NCI-H2029 treated with DMSO at 0.1 percent for 48 hours (cell line): ENCODE data around the gene NFKBIB.

Experiments used
- DNase-seq: peaks from one replicate; lab custom pipeline; 2025; lab: John Stamatoyannopoulos, UW

NFKBIB gene

DNA sequence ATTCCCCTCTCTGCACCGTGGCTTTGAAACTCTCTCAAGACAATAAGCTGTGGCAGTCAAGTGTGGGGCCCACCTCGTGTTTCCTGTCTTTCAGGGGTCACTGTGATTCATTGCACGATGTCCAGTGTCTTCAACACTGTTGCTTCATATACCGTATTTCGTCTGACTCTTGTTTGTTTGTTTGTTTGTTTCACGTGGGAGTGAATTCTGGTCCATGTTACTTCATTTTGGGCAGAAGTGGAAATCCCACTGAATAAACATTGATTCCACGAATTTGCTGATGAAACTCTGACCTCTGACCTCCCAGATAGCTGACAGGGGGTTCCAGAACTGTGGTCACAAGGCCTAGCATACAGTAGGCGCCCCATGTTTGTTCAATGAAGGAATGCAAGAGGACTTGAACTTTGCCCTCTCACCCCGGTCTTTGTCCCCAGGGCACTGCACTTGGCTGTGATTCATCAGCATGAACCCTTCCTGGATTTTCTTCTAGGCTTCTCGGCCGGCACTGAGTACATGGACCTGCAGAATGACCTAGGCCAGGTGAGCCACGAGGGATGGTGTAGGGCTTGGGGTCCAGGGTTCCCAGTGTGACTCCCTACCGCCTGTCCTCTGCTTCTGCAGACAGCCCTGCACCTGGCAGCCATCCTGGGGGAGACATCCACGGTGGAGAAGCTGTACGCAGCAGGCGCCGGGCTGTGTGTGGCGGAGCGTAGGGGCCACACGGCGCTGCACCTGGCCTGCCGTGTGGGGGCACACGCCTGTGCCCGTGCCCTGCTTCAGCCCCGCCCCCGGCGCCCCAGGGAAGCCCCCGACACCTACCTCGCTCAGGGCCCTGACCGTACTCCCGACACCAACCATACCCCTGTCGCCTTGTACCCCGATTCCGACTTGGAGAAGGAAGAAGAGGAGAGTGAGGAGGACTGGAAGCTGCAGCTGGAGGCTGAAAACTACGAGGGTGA, 5.1 kb downstream of the NFKBIB start:
- DNase-seq, result no peak

DNA sequence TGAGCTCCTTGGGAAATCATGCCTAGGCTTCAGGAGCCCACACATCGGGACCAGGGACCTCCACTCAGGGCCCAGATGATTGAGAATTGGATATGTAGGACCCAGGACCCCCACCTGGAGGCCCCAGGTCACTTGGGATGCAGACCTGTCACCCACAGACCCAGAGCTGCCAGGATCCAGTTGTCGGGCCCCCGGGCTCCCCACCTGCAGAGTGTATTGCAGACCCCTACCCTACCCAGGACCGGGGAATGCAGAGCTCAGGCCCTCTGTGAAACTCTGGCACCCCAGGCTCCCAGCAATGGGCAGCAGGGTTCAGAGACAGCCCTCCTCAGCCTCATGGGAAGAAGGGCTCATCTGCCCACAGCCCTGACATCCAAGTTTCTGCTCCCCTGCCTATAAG, 5.9 kb downstream of the NFKBIB start:
- no peak for DNase-seq

DNA sequence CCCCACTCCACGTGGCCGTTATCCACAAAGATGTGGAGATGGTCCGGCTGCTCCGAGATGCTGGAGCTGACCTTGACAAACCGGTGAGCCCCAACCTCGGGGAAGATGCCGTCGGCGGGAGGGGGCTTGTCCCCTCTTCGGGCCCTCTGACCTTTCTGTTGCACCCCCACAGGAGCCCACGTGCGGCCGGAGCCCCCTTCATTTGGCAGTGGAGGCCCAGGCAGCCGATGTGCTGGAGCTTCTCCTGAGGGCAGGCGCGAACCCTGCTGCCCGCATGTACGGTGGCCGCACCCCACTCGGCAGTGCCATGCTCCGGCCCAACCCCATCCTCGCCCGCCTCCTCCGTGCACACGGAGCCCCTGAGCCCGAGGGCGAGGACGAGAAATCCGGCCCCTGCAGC, 7.5 kb downstream of the NFKBIB start:
- DNase-seq, result no peak

DNA sequence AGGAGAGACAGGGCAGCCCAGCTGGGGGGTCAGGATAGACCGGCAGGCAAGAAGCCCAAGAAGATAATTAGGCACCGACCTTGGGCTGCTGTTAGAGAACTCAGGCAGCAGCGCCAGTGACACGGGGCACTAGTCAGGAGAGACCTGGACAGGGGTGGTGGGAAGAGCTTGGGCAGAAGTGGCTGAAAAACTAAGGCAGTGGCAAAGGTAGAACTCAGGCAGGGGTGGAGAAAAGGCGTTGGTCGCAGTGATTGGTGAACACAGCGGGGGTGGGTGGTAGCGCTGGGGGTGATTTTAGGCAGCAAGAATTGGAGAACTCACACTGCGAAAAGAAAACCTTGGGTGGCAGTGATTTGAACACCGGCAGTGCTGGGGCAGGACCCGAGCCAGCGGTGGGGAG, 7.9 kb downstream of the NFKBIB start:
- DNase-seq, result no peak

DNA sequence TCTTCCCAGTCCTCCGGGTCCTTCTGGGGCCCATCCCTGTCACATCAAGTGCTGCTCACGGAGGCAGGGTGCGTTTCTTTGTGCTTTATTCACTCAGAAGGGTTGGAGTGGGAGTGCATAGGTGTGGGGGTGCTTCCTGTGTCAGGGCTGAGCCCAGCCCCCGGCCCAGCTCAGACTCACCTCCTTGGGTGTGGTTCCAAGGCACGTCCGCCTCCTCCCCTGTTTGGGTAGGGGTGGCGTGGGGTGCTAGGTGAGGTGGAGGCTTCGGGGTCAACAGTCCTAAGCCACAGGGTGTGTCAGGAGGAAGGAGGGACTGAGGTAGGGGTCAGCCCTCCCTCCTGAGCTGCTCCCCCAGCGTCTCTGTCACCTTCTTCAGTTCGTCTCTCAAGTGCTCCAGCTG, 9.1 kb downstream of the NFKBIB start:
- no peak for DNase-seq

DNA sequence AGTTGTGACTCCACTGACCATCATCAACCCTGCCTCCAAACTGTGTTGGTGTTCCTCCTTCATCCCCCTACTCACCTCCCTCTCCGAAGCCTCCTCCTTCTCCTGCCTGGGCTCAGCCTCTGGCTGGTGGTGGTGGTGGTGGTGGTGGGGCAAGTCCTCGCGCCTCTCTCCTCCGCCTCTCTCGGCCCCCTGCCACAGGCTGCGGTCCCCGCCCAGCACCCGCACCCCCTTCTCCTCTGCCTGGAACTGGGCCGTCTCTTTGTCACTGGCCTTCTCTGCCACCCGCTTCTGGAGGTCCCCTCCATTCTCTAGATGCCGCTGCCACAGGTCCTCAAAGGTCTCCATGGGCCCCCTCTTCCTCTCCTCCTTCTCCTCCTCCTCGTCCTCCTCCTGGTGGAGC, 10.7 kb downstream of the NFKBIB start:
- DNase-seq, result no peak

DNA sequence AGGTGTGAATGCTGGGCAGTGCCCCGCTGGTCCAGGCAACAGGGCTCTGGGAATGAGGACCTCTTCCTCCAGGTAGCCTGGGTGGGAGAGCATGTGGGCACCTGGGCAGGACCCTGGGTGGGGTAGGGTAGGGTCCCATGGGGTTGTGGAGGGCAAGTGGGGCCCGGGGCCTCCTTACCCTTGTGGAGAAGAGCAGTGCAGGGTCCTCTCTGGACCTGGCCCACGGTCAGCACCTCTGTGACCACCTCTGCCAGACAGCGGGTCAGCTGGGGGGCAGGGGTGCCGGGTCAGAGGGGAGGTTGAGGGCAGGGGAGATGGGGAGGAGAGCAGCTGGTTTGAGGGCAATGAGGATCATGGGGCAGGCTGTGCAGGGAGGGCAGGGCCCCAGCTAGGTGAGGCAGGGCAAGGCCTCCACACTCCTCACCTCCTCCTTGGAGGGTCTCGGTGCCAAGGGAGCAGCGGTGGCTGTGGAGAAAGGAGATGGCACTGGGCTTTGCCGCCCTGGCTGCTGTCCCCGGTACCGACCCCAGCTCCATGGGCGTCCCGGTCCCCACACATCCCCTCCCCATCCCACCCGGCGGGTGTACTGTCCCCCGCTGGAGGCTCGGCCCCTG, 11.7 kb downstream of the NFKBIB start:
- DNase-seq, result no peak

DNA sequence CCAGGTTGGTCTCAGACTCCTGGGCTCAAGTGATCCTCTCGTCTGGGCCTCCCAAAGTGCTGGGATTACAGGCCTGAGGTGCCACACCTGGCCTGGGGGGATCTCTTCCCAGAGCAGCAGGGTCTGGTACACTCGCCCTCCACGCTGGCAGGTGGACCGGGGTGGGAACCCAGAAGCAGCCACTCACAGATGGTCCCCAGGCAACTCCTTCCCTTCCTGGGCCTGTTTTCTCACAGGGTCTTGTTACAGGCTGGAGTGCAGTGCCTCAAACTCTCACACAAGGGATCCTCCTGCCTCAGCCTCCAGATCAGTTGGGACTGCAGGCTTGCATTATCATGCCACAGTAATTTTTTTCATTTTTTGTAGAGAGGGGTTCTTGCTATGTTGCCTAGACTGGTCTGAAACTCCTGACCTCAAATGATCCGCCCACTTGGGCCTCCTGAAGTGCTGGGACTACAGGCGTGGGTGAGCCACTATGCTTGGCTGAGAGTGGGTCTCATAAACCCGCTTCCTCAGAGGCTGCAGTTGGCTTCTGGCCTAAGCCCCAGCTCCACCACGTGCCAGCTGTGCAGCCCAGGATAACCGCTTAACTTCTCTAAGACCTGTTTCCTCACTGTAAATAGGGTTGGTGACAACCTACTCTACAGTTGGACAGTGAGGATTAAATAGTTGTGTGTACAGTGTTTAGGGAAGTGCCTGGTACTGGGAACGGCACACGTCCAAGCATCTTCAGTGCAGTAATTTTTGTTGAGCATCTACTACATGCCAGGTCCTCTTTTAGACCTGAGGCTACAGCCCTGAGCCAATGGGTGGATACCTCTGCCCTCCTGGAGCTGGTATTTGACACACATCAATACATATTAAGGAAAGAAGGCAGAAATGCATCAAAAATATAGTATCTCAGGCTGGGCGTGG, 13.1 kb downstream of the NFKBIB start:
- DNase-seq, result no peak

DNA sequence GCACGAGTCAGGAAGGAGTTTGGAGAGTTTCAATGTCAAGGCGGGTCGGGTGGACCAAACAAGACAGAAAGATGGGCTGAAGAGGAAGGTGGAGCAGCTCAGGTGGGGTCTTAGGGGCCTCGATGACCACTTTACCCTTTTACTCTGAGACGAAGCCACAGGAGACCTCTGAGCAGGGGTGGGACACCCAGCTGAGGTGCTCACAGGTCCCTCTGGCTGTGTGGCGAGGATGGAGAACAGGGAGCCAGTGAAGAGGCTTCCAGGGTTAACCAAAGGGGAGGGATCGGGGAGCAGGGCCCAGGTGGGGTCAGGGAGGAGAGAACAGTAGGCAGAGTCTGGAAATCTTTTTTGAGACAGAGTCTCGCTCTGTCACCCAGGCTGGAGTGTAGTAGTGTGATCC, 14.2 kb downstream of the NFKBIB start:
- no peak for DNase-seq

DNA sequence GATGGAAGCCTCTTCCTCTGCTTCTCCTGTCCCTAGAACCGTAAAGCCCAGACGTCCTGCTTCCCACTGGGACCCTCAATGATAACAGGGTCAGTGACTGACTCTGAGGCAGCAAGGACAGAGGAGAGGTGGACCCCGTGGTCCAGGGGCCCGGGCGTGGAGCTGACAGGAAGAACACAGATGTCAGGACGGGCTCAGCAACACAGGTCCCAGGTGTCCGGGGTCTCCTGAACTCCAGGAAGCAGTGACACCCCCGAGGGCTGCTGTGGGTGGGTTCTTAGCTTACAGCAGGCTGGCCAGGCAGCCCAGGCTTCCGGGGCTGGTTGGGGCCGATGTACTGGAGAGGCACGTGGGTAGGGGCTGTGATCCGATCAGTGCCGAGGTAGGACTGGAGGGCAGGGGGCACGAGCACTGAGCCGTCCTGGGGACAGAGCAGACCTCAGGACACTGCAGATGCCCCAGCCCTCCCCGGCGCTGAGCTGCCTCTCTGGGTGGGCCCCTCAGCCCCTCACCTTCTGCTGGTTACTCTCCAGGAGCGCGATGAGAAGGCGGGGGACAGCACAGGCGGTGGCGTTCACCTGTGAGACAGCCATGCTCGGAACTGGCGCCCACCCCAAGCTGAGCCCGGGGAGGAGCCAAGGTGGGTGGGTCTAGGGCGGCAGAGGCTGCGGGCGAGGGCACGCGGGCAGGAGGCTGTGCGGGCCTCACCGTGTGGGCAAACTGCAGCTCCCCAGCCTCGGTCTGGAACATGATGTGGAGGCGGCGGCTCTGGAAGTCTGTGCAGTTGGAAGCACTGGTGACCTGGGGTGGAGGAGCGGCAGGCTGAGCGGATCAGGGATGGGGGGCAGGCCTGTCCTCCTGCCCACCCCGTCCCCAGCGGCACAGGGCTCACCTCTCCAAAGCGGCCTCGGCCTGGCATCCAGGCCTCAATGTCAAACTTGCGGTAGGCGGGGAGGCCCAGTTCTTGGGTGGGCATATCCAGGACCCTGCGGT, 15.9 kb downstream of the NFKBIB start:
- no peak for DNase-seq

DNA sequence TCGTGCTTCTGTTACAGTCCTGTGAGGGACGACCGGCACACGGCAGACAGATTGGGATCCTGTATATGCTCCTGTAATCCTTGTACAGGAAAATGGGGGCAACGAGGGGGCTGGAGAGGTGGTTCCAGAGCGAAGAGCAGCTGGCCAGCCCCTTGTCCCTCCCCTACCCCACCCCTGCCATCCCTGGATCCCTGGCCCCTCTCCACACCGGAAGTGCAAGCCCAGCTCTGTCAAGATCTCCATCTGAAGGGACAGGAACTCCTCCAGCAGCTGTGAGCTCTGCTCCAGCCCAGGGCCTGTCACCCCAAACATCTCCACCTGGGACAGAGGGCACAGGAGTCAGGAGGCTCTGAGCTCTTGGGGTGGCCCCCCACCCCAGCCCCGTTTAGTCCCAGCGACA, 17.7 kb downstream of the NFKBIB start:
- DNase-seq, result no peak

DNA sequence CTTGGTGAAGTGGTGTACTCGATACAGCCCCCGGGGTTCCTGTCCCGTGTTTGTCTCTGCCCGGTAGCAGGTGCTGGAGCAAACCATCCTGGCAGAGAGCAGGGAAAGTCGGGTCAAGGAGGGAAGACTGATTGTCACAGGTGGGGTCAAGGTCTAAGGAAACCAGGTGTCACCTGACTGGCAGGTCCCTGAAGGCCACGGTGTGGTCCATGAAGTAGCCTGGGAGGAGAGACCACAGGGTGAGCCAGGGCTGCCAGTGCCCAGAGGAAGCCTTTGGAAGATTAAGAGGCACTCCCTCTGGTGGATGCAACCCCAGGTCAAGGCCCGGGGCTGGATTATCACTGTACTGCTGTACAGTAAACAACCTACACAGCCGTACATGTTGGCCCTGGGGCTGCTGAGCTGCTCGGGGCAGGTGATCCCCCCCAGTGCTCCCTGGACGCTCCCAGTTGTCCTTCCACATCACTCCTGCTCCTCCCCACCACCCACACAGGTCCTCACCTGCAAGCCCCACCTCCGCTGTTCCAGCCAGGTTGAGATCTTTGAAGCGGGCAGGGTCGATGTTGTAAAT, 18.2 kb downstream of the NFKBIB start:
- DNase-seq, result no peak

DNA sequence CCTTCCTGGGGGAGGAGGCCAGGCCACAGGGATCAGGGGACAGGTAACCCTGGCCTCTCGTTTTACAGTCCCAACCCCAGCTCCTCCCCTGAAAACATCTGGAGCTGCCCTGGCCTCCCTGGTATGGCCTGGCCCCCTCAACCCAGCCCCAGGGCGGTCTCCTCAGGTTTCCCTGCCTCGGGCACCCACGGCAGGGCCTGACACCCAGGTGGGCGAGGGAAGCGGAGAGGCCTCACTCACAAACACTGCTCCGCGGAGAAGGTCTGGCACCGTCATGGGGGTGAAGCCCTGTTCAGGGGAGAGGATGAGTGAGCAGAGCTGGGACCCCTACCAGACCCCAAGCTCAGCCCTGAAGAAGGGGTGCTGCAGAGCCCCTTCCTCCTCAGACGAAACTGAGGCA, 18.8 kb downstream of the NFKBIB start:
- DNase-seq, result no peak

DNA sequence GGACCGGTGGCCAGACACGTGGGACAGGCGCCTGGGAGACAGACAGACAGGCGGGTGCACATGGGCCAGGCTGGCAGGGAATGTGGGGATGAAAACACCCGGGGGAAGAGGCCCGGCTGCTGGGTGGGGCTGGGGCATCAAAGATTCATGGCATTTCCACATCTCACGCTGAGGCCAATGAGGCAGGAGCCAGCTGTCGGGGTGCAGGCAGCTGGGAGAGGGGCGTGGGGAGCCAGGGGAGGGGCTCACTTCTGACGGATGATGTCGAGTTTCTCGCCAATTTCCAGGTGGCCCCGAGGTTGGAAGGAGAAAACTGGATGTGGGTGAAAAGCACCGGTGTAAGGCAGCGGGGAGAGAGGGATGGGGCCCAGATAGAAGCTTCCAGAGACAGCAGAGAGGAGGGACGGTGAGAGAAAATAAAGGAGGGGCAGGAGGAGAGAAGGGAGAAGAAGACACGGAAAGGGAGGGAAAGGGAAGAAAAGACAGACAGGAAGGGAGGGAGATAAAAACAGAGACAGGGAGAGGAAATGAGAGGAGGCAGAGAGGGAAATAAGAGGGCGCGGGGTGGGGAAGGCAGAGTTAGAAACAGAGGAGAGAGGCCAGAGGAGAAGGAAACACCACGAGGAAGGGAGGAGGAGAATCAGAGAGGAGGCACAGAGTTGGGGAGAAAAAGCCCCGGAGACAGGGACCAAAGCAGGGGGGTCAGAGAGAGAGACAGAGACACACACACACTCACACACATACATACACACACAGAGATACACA, 20.2 kb downstream of the NFKBIB start:
- no peak for DNase-seq

DNA sequence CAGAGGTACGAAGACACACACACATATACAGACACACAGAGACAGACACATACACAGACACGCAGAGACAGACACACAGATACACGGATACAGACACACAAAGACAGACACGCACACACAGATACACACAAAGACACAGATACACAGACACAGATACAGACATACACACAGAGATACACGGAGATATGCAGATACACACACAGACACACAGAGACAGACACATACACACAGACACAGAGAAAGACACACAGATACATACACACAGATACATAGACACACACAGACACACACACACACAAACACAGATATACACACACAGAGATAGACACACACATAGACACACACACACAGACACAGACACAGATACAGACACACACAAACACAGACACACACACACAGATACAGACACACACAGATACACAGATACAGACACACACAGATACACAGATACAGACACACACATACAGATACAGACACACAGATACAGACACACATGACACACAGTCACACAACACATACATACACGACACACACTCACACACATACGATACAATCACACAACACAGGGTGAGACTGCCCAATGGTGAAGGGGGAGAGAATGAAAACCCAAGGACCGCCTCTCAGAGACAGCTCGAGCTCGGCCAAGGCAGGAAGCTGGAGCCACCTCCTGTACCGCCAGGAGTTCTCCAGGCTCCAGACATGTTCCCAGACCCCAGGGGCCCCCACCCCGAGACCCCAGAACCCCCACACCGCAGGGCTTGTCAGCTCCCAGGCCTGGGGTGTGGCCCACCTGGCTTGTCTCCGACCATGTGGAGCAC, 21.0 kb downstream of the NFKBIB start:
- DNase-seq, result no peak

DNA sequence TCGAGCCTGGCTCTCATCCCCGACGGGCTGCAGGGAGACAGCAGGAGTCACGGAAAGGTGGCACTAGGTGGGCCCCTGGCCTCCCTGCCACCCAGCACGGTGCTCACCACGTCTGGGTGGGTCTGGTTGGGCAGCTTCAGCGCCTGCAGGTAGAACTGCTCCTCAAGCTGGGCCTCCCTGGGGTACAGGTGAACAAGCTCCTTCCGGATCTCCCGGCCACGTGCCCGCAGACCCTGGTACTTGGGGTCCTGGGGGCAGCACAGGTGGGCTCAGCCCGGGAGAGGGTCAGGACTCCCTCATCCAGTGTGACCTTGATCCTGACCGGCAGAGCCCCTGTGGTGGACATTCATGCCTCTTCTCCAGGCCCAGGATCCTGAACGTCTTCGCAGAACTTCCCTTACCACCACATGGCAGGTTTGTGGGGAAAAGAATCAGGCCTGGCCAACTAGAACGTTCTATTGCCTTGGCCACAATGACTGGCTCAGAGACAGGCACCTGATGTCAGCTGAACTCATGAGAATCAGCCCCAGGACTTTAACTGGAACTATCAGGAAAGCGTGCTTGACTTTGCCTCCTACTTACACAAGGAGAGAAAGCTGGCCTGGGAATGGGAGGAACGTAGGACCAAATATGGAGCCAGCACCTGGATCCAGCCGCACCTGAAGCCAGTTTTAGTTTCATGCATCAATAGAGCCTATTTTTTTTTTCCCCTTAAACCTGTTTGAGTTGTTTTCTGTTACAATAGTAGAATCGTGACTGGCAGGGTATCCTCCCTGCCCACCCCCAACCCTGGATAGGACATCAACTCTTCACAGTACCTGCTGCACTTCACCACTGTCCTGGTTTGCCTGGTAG, 21.9 kb downstream of the NFKBIB start:
- DNase-seq, result no peak

DNA sequence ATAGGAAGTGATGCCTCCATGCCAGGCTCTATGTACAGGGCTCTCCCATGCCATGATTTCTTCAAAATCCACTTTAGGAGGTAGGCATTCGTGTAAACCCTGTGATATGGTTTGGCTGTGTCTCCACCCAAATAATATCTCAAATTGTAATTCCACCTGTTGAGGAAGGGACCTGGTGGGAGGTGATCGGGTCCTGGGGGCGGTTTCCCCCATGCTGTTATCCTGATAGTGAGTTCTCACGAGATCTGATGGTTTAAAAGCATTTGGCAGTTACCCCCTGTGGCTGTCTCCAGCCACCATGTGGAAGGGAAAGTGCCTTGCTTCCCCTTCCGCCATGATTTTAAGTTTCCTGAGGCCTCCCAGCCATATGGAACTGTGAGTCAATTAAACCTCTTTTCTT, 22.7 kb downstream of the NFKBIB start:
- no peak for DNase-seq

DNA sequence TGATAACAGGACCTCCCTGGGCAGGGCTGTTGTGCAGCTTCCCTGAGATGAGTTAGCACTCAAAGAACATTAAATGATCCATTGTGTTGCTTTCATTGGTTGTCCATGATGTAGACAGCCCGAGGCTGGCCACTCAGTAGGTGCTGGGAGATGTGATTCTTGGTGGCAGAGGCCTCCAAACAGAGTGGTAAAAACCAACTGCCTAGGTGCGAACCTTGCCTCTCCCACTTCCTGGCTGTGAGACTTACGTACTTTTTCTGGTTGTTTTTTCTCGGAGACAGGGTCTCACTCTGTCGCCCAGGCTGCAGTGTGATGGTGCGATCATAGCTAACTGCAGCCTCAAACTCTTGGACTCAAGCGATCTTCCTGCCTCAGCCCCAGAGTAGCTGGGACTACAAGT, 24.6 kb downstream of the NFKBIB start:
- no peak for DNase-seq
